HEK293T (cell line): ENCODE measurements around the gene CACNA1S.

Experiments
- CTBP1 ChIP-seq: fragments of 450-650 bp; IDR thresholded peaks from 2 replicates; pipeline ENCODE4 v1.6.1; 2016; ENCODE audit warnings: borderline replicate concordance
- SP1 ChIP-seq: fragments of 450-650 bp; IDR thresholded peaks from 2 replicates; pipeline ENCODE4 v1.6.1; 2017

DNA sequence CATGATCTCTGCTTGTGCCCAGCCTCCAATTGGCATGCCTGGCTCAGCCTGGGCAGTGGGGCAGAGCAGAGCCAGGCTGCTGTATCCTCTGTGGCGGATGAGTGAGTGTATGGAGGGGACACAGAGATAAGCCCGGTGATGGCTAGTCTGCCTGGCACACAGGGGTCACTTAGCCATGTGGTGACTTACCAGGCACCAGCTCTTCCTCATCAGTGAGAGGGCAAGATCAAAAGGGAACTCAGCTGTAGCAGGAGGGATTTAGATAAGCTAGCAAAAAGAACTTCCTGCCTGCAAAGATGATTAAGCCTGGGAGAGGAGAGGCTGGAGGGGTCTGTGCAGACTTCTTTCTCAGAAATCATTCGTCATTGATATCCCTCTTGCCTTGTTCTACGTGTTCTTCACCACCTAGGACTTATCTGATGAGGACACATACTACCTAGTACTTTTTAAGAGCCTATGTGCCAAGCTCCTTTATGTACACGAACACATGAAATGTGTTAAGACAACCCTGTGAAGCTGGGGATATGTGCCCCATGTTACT lies 96.6 kb downstream of the CACNA1S start:
- no peak for TF ChIP-seq SP1
- TF ChIP-seq CTBP1 = no peak
